ENCODE measurements around the gene P3R3URF. TPM values are rescaled to one million over a fixed set of nuclear protein-coding genes. Genes with fewer than 3 reads are reported as not detected.

Gene P3R3URF
- total RNA-seq, 1 donor from 2014 or later = not detected

DNA sequence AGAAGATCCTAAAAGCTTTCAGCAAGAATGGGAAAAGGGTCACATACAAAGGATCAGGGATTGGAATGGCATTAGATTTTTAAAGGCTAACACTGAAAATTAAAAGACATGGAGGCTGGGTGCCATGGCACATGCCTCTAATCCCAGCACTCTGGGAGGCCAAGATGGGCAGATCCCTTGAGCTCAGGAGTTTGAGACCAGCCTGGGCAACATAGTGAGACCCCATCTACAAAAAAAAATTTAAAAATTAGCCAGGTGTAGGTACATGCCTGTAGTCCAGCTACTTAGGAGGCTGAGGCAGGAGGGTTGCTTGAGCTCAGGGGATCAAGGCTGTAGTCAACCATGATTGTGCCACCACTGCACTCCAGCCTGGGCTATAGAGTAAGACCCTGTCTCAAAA is 39.2 kb upstream of the P3R3URF start:
- Histone ChIP-seq H3K79me2 (ENCODE audit: insufficient read depth, low read length) (no peaks in the 10 kb centered on the region), H3K4me2 (ENCODE audit: low read length) (no peak overlapping the region), H3K27me3 (ENCODE audit: insufficient read depth, low read length) (no peaks in the 10 kb centered on the region), H4K20me1 (ENCODE audit: insufficient read depth, low read length) (no peaks in the 10 kb centered on the region), H3K4me1 (ENCODE audit: insufficient read depth, low read length) (no peaks in the 10 kb centered on the region), H2AFZ (ENCODE audit: low read depth, low read length) (no peak overlapping the region), H3K36me3 (ENCODE audit: insufficient read depth, low read length) (no peaks in the 10 kb centered on the region), H3K27ac (ENCODE audit: low read depth, low read length) (no peak overlapping the region), H3K9ac (ENCODE audit: low read length) (no peak overlapping the region), H3K4me3 (ENCODE audit: insufficient read depth, low read depth, low read length) (no peak overlapping the region), H3K9me3 (ENCODE audit: insufficient read depth, low read depth, low read length) (no peaks in the 10 kb centered on the region)
- no peak for FAIRE-seq
- Mint-ChIP-seq H3K9me3 (ENCODE audit: unreplicated experiment) (no peaks in the 10 kb centered on the region), H3K27ac (ENCODE audit: unreplicated experiment) (no peak overlapping the region), H3K4me3 (ENCODE audit: unreplicated experiment) (no peak overlapping the region), H3K4me1 (ENCODE audit: low read depth, unreplicated experiment) (no peaks in the 10 kb centered on the region), H3K36me3 (ENCODE audit: low read depth, unreplicated experiment) (no peaks in the 10 kb centered on the region), H3K27me3 (ENCODE audit: low read depth, unreplicated experiment) (no peaks in the 10 kb centered on the region)
- no peak for DNase-seq (ENCODE audit: low read depth)
- no peak for TF ChIP-seq EZH2 (IDR thresholded peaks at IDR 0.05; ENCODE audit: insufficient read depth, low read length)
- TF ChIP-seq, protein P1, sequence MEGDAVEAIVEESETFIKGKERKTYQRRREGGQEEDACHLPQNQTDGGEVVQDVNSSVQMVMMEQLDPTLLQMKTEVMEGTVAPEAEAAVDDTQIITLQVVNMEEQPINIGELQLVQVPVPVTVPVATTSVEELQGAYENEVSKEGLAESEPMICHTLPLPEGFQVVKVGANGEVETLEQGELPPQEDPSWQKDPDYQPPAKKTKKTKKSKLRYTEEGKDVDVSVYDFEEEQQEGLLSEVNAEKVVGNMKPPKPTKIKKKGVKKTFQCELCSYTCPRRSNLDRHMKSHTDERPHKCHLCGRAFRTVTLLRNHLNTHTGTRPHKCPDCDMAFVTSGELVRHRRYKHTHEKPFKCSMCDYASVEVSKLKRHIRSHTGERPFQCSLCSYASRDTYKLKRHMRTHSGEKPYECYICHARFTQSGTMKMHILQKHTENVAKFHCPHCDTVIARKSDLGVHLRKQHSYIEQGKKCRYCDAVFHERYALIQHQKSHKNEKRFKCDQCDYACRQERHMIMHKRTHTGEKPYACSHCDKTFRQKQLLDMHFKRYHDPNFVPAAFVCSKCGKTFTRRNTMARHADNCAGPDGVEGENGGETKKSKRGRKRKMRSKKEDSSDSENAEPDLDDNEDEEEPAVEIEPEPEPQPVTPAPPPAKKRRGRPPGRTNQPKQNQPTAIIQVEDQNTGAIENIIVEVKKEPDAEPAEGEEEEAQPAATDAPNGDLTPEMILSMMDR (IDR thresholded peaks at IDR 0.05; ENCODE audit: insufficient read depth, low read depth, low read length) = no peak

GRCh38 chr1:46211051-46211450 is 34.8 kb upstream of the P3R3URF start:
- H3K9me3 Mint-ChIP-seq (ENCODE audit: unreplicated experiment) = no peaks in the 10 kb centered on the region
- H3K36me3 Mint-ChIP-seq (ENCODE audit: low read depth, unreplicated experiment) = no peaks in the 10 kb centered on the region
- Histone ChIP-seq H3K79me2 (ENCODE audit: insufficient read depth, low read length) (no peaks in the 10 kb centered on the region), H3K9me3 (ENCODE audit: insufficient read depth, low read depth, low read length) (no peaks in the 10 kb centered on the region), H3K9ac (ENCODE audit: low read length) (no peak overlapping the region), H3K36me3 (ENCODE audit: insufficient read depth, low read length) (no peaks in the 10 kb centered on the region), H3K27ac (ENCODE audit: low read depth, low read length) (no peak overlapping the region), H2AFZ (ENCODE audit: low read depth, low read length) (no peak overlapping the region), H3K4me1 (ENCODE audit: insufficient read depth, low read length) (no peaks in the 10 kb centered on the region), H3K27me3 (ENCODE audit: insufficient read depth, low read length) (no peaks in the 10 kb centered on the region), H3K4me2 (ENCODE audit: low read length) (no peak overlapping the region), H3K4me3 (ENCODE audit: insufficient read depth, low read depth, low read length) (no peak overlapping the region), H4K20me1 (ENCODE audit: insufficient read depth, low read length) (no peaks in the 10 kb centered on the region)
- H3K27me3 Mint-ChIP-seq (ENCODE audit: low read depth, unreplicated experiment) = no peaks in the 10 kb centered on the region
- TF ChIP-seq, protein P1 (IDR thresholded peaks at IDR 0.05; ENCODE audit: insufficient read depth, low read depth, low read length) = no peak
- TF ChIP-seq EZH2 (IDR thresholded peaks at IDR 0.05; ENCODE audit: insufficient read depth, low read length) = no peak
- H3K4me1 Mint-ChIP-seq (ENCODE audit: low read depth, unreplicated experiment) = no peaks in the 10 kb centered on the region
- FAIRE-seq (no peak), DNase-seq (ENCODE audit: low read depth) (no peak)
- H3K4me3 Mint-ChIP-seq (ENCODE audit: unreplicated experiment) = no peak overlapping the region
- no peak overlapping the region for H3K27ac Mint-ChIP-seq (ENCODE audit: unreplicated experiment)

DNA sequence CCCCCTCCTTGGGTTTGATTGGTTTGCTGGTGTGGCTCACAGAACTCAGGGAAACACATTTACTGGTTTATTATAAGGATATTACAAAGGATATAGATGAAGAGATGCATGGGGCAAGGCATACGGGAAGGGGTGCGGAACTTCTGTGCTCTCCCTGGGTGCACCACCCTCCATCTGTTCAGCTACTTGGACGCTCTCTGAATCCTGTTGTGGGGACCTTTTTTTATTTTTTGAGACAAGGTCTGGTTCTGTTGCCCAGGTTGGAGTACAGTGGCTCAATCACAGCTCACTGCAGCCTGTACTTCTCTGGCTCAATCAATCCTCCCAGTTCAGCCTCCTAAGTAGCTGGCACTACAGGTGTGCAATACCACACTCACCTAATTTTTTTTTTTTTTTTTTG is 34.3 kb upstream of the P3R3URF start:
- H3K36me3 Mint-ChIP-seq (ENCODE audit: low read depth, unreplicated experiment) = no peaks in the 10 kb centered on the region

More for the DNA sequence above, 34.3 kb upstream of the P3R3URF start:
- no peak for DNase-seq (ENCODE audit: low read depth)
- Histone ChIP-seq H3K27ac (ENCODE audit: low read depth, low read length) (no peak overlapping the region), H3K9ac (ENCODE audit: low read length) (no peak overlapping the region), H3K36me3 (ENCODE audit: insufficient read depth, low read length) (no peaks in the 10 kb centered on the region), H3K4me1 (ENCODE audit: insufficient read depth, low read length) (no peaks in the 10 kb centered on the region), H3K9me3 (ENCODE audit: insufficient read depth, low read depth, low read length) (no peaks in the 10 kb centered on the region), H4K20me1 (ENCODE audit: insufficient read depth, low read length) (no peaks in the 10 kb centered on the region), H2AFZ (ENCODE audit: low read depth, low read length) (no peak overlapping the region), H3K4me2 (ENCODE audit: low read length) (no peak overlapping the region), H3K27me3 (ENCODE audit: insufficient read depth, low read length) (no peaks in the 10 kb centered on the region), H3K4me3 (ENCODE audit: insufficient read depth, low read depth, low read length) (no peak overlapping the region), H3K79me2 (ENCODE audit: insufficient read depth, low read length) (no peaks in the 10 kb centered on the region)
- TF ChIP-seq, protein P1 (IDR thresholded peaks at IDR 0.05; ENCODE audit: insufficient read depth, low read depth, low read length) = no peak
- no peak for TF ChIP-seq EZH2 (IDR thresholded peaks at IDR 0.05; ENCODE audit: insufficient read depth, low read length)
- no peak for FAIRE-seq
- Mint-ChIP-seq H3K27ac (ENCODE audit: unreplicated experiment) (no peak overlapping the region), H3K9me3 (ENCODE audit: unreplicated experiment) (no peaks in the 10 kb centered on the region), H3K4me3 (ENCODE audit: unreplicated experiment) (no peak overlapping the region), H3K27me3 (ENCODE audit: low read depth, unreplicated experiment) (no peaks in the 10 kb centered on the region), H3K4me1 (ENCODE audit: low read depth, unreplicated experiment) (no peaks in the 10 kb centered on the region)
